OCI-LY7 (cell line): ENCODE measurements around the gene TMPRSS6. TPM values are rescaled to one million over a fixed set of nuclear protein-coding genes. Genes with fewer than 3 reads are reported as not detected.

ENCODE experiments used
- BruUV-seq: library from RNA; stranded (reverse); fragments of 400-500 nt; replicated peaks from 2 replicates; lab custom pipeline; 2021; lab: Mats Ljungman, UMichigan
- CTCF ChIA-PET: fragments of 300-600 bp; sonication (Branson Sonifier 250); formaldehyde crosslinking; loops from one replicate; lab custom pipeline; 2022; ENCODE audit warnings: antibody characterized with exemption; ENCODE audit not compliant: unreplicated experiment; lab: Charles Lee
- POLR2A ChIA-PET: fragments of 300-600 bp; sonication (Branson Sonifier 250); formaldehyde crosslinking; loops from one replicate; lab custom pipeline; 2022; ENCODE audit warnings: antibody characterized with exemption; lab: Charles Lee
- DNase-seq: peaks from one replicate; pipeline ENCODE4 v3.0.0-alpha.2; 2015; ENCODE audit warnings: low spot score
- H2AFZ ChIP-seq: fragments of 200-600 bp; sonication (generic), shearing (Covaris generic); 2 replicates; pipeline ENCODE4 v1.6.1; 2014; ENCODE audit warnings: mild to moderate bottlenecking, antibody characterized with exemption, low read length, moderate library complexity
- H3K27ac ChIP-seq: fragments of 200-600 bp; sonication (generic); 2 replicates; pipeline ENCODE4 v1.5.1; 2014; ENCODE audit warnings: mixed run types, low read depth, mild to moderate bottlenecking, moderate library complexity, low read length, inconsistent platforms; ENCODE audit not compliant: poor library complexity, severe bottlenecking
- H3K36me3 ChIP-seq: fragments of 200-600 bp; sonication (generic); 2 replicates; pipeline ENCODE4 v1.6.1; 2014; ENCODE audit warnings: mild to moderate bottlenecking, antibody characterized with exemption, low read length, moderate library complexity, mixed read lengths; ENCODE audit not compliant: insufficient read depth
- H3K4me1 ChIP-seq: fragments of 200-600 bp; sonication (generic); 2 replicates; pipeline ENCODE4 v1.5.1; 2014; ENCODE audit warnings: mild to moderate bottlenecking, low read length; ENCODE audit not compliant: insufficient read depth, poor library complexity, severe bottlenecking
- H3K4me2 ChIP-seq: fragments of 200-600 bp; sonication (generic); 2 replicates; pipeline ENCODE4 v1.6.1; 2014; ENCODE audit warnings: mild to moderate bottlenecking, low read length
- H3K4me3 ChIP-seq: fragments of 200-600 bp; sonication (generic); 2 replicates; pipeline ENCODE4 v1.5.1; 2014; ENCODE audit warnings: mild to moderate bottlenecking, low read depth, low read length; ENCODE audit not compliant: poor library complexity, severe bottlenecking
- H3K79me2 ChIP-seq: fragments of 200-600 bp; sonication (generic); 2 replicates; pipeline ENCODE4 v1.6.1; 2016; ENCODE audit warnings: low read depth, mild to moderate bottlenecking, low read length, moderate library complexity, mixed read lengths; ENCODE audit not compliant: insufficient read depth
- H3K9me2 ChIP-seq: fragments of 200-600 bp; sonication (generic); 2 replicates; pipeline ENCODE4 v1.6.1; 2016; ENCODE audit warnings: mild to moderate bottlenecking, low read length, mixed read lengths; ENCODE audit not compliant: insufficient read depth
- H3K9me3 ChIP-seq: fragments of 200-600 bp; sonication (generic); 2 replicates; pipeline ENCODE4 v1.6.1; 2014; ENCODE audit warnings: mild to moderate bottlenecking, mixed run types, low read length, mixed read lengths
- H4K20me1 ChIP-seq: fragments of 200-600 bp; sonication (generic); 2 replicates; pipeline ENCODE4 v1.6.1; 2014; ENCODE audit warnings: mild to moderate bottlenecking, antibody characterized with exemption, low read length, moderate library complexity, mixed read lengths; ENCODE audit not compliant: insufficient read depth
- CTCF ChIP-seq: fragments of 200-600 bp; sonication (generic); conservative IDR thresholded peaks from 2 replicates; pipeline ENCODE4 v1.5.1; 2014; ENCODE audit warnings: mild to moderate bottlenecking, antibody characterized with exemption, low read length, moderate library complexity, mixed read lengths
- EZH2phosphoT487 ChIP-seq: fragments of 200-600 bp; sonication (generic); IDR thresholded peaks from 2 replicates; pipeline ENCODE4 v1.6.1; 2018; ENCODE audit warnings: low read depth, borderline replicate concordance, mild to moderate bottlenecking, mixed run types, antibody characterized with exemption, low read length, moderate library complexity, mixed read lengths
- intact Hi-C: fragments of 100-400 bp; cut with micrococcal nuclease; formaldehyde crosslinking; loops from one replicate; pipeline ENCODE4 v1.10.0; 2022; ENCODE audit not compliant: unreplicated experiment
- total RNA-seq, 2 experiments: library from RNA; depleted of rRNA in 1 of 2; stranded (reverse); fragments of >200 nt in 1 of 2; shearing (Covaris generic) in 1 of 2; gene quantifications; 2 replicates each; pipeline ENCODE4 v1.2.3, GENCODE V29; 2014 to 2022

TMPRSS6 gene
- total RNA-seq, 2 experiments from 2014 or later, result not detected

GRCh38 chr22:37028692-37029674 lies 80.5 kb downstream of the TMPRSS6 start:
- Histone ChIP-seq H4K20me1 (no peaks in the 10 kb centered on the region), H3K9me2 (no peaks in the 10 kb centered on the region), H3K4me2 (no peak overlapping the region), H3K9me3 (no peaks in the 10 kb centered on the region), H3K27ac (no peak overlapping the region), H3K4me3 (no peak overlapping the region), H3K79me2 (no peaks in the 10 kb centered on the region), H2AFZ (no peak overlapping the region), H3K4me1 (no peaks in the 10 kb centered on the region), H3K36me3 (peaks cover 15% of the 10 kb centered on the region)
- intact Hi-C loops, result no loop called here
- CTCF ChIA-PET, result no interaction called here
- POLR2A ChIA-PET, result no interaction called here
- DNase-seq, result no peak
- no peak for TF ChIP-seq CTCF
- no peak for TF ChIP-seq EZH2phosphoT487
- no TSS peak for BruUV-seq

- H2AFZ ChIP-seq, result no peak overlapping the region
- DNase-seq, result no peak
- TF ChIP-seq EZH2phosphoT487, result no peak
- no peak for TF ChIP-seq CTCF
- ChIA-PET CTCF (no interaction called here), POLR2A (no interaction called here)
- intact Hi-C loops, result no loop called here
- H3K36me3 ChIP-seq, result peaks cover 15% of the 10 kb centered on the region
- H3K4me3 ChIP-seq, result no peak overlapping the region
- no peaks in the 10 kb centered on the region for H3K9me2 ChIP-seq
- H3K79me2 ChIP-seq, result no peaks in the 10 kb centered on the region
- no peaks in the 10 kb centered on the region for H3K9me3 ChIP-seq
- H3K4me2 ChIP-seq, result no peak overlapping the region
- no peaks in the 10 kb centered on the region for H3K4me1 ChIP-seq
- H4K20me1 ChIP-seq, result no peaks in the 10 kb centered on the region
- no TSS peak for BruUV-seq
- no peak overlapping the region for H3K27ac ChIP-seq
Observed at GRCh38 chr22:37027556-37027955, 82.0 kb downstream of the TMPRSS6 start.

- no peak for TF ChIP-seq EZH2phosphoT487
- TF ChIP-seq CTCF, result no peak
- no peak overlapping the region for H3K4me3 ChIP-seq
- no peaks in the 10 kb centered on the region for H3K9me2 ChIP-seq
- no TSS peak for BruUV-seq
- no peak overlapping the region for H3K27ac ChIP-seq
- no peak overlapping the region for H2AFZ ChIP-seq
- intact Hi-C loops, result no loop called here
- H3K9me3 ChIP-seq, result no peaks in the 10 kb centered on the region
- H3K79me2 ChIP-seq, result no peaks in the 10 kb centered on the region
- peaks cover 15% of the 10 kb centered on the region for H3K36me3 ChIP-seq
- H4K20me1 ChIP-seq, result no peaks in the 10 kb centered on the region
- DNase-seq, result no peak
- ChIA-PET POLR2A (interaction anchor here (0.8 kb wide), 1 partner anchor 18 kb away, joined by 6 read pairs; no protein-coding TSS in a partner anchor), CTCF (interaction anchor here (0.6 kb wide), 1 partner anchor 96 kb away, joined by 3 read pairs; no protein-coding TSS in a partner anchor)
- no peak overlapping the region for H3K4me2 ChIP-seq
- peaks cover 6% of the 10 kb centered on the region for H3K4me1 ChIP-seq
Observed at GRCh38 chr22:37026325-37026724, 83.2 kb downstream of the TMPRSS6 start.
